HG03439 (cell line): ENCODE data around the gene FAM171A1.

ENCODE experiments used
- ATAC-seq: cut with Tn5 transposase; IDR thresholded peaks from one replicate; pipeline ENCODE4 v1.9.1; 2021; ENCODE audit warnings: mild to moderate bottlenecking, moderate library complexity; ENCODE audit not compliant: unreplicated experiment

Gene FAM171A1

GRCh38 chr10:15374566-15374965 lies 3.5 kb upstream of the FAM171A1 start:
- no peak for ATAC-seq

- peak; percentile 69 for ATAC-seq
These were observed 3.1 kb upstream of the FAM171A1 start for GRCh38 chr10:15374156-15374555.

DNA sequence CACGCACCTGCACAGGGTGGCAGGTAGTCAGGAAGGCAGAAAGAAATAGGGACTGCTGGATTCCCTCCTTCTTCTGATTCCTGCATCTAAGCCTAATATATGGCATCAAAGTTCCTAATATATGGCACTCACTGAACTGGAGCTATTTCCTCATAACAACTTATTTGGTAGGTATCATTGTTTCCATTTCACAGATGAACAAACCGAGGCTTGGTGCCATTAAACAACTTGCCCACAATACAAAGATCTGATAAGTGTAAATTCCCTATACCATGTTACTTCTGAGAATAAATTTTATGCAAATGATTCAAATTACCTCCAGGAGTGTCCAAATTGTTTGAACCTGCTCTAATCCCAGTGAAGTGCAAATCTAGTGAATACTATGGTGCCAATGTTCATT lies 2.1 kb upstream of the FAM171A1 start:
- no peak for ATAC-seq

DNA sequence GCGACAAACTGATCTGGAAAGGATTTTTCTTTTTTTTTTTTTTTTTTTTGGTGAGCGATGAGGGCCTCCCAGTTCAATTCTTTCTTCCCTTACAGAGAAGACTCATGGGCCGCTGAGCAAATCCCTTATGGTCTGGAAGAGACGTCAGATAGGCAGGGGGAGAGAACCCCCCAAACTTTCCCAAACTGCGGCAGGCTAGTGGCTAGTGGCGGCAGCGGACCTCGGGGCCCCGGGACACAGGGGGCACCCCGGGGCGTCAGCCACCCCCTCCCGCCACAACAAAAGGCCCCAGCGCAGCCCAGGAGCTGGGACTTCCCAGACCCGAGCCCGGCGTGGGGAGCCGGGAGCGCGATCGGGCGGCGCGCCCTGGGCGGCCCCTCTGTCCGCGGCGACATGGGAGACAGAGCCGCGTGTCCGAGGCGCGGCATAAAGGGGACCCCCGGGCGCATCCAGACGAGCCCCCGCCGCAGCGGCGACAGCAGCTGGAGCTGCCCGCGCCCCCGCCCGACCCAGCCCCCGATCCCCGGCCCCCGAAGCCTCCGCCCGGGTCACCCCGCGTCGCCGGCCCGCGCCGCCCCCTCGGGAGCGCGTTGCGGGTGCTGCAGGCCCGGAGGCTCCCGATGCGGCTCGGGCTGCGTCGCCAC lies 755 bp downstream of the FAM171A1 start:
- no peak for ATAC-seq

- ATAC-seq, result no peak
These were observed 1.6 kb downstream of the FAM171A1 start for GRCh38 chr10:15369256-15370211.

- ATAC-seq, result no peak
These were observed 2.8 kb downstream of the FAM171A1 start for GRCh38 chr10:15368101-15368855.

GRCh38 chr10:15367296-15368085 lies 3.6 kb downstream of the FAM171A1 start:
- no peak for ATAC-seq

- ATAC-seq, result no peak
These were observed 5.4 kb downstream of the FAM171A1 start for GRCh38 chr10:15365692-15366091.

DNA sequence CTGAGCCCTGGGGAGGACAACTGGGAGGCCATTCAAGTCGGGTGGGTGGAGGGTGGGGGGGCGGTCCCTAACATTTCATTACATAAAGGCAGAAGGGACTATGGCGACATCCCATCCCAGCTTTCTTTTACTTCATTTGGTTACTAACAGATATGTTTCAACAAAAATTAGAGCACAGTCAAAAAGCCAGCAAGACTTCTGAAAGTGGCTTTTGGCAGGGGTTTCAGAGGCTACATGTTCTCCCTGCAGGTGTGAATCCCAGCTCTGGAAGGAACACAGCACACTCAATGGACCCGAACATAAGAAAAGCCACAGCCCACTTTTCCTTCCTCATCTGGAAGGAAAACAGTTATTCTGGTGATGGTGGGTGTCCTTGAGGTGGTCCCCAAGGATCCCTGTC lies 7.1 kb downstream of the FAM171A1 start:
- no peak for ATAC-seq

DNA sequence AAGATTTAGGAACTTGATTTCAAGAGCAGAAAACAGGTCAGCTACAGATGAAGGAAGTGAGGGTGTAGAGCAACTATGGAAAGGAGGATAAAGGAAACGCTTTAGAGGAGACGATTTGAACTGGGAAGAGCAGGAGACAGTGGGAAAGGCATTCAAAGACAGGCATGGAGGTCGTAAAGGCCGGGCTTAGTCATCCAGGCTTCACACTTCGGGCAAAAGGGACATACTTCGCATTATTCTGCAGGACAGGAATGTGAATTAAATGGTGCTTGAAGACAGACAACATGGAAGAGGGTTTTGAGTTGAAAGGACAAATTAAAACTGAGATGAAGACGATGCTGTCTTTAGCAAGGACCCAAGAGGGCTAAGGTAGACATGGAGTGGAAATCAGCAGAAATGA lies 8.1 kb downstream of the FAM171A1 start:
- no peak for ATAC-seq

GRCh38 chr10:15361131-15361530 lies 10.0 kb downstream of the FAM171A1 start:
- no peak for ATAC-seq

DNA sequence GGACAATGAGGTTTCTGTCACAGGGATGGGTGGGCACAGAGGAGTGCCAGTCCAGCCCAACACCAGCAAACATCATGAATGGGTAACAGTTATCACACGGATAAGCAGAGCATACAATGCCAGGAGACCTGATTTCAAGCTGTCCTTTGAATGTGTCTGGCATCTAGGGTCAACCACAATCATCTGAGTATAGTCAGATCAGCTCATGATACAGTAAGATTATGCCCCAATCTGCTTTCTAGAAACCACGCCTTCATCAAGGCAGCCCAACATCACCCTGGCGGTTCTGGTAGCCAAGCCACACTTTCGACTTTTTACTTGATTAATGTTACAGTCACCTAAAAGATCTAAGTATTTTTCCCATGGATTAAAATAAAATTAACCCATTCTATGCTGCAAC lies 10.5 kb downstream of the FAM171A1 start:
- no peak for ATAC-seq

GRCh38 chr10:15353471-15354017 lies 17.5 kb downstream of the FAM171A1 start:
- ATAC-seq, result no peak

DNA sequence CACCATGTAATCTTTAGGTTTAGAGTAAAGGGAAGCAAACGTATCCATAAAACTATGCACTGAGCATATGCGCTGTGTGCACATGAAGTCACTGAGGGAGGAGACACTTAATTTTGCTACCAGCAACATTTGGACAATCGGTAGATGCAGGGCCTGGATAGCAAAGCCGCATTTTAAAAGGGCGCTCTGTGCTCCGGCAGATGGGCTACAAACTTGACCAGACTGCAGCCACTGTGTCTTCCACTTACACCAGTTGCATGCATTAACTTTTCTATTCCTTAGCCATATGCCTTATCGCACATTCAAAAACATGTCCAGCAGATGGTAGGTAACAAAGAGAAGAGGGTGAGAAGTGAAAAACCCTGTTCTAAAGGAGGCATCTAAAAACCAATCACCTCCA lies 18.3 kb downstream of the FAM171A1 start:
- ATAC-seq, result no peak

DNA sequence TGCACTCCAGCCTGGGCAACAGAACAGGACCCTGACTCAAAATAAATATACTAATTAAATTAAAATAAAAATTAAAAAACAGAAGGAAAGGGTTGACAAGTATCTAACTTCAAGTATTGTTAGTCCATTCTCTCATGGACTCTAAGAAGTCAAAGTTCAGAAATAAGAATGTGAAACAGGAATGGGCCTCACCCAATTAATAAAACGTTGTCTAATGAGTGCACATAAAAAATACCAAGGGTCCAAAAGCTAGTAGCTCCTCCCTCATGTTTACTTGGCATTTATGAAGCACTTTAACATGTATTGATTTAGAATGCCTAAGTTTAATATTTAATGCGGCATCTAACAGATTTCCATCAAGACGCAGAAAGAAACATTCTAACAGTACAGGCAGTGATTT lies 18.9 kb downstream of the FAM171A1 start:
- no peak for ATAC-seq

DNA sequence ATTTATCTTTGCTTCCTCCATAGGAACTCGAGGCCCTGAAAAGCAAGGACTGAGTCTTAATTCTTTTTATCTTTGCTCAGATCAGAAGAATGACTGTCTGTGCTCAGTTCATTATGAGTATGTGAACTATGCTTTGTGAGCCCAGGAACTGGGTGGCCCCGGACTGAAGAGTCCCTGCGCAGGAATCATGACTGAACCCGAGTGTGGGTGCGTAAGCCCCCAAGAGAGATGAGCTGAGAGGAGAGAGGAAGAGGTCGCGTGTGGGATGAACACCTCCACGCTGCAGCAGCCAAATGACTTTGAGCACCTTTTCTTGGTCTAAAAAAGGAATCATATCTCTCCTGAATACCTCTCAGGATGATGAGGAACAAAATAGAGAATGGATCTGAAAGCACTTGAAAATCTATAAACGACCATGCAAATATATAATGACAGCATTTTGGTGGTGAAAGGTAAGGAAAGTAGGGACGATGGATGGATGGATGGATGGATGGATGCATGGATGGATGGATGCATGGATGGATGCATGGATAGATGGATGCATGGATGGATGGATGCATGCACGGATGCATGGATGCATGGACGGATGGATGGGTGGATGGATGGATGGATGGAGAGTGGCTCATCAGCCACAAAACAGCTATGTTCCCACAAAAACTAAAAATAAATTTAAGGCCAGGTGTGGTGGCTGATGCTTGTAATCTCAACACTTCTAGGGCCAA lies 19.8 kb downstream of the FAM171A1 start:
- no peak for ATAC-seq

DNA sequence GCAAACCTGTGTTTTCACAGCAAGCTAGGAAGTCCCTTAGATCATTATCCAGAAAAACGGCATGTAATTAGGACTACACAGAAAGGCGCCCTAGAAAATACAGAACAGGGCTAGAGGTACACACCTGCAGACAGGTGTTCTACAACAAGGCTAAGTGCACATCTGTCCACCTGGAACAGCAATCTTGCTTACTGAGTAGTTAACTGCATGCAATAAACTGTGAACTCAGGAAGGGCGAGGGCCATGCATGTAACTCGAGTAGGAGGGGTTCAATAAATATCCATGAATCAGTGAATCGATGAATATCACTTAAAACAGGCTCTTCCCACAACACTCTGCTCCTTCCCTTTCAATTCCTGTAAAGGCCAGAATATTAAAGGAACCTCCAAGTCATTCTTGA lies 22.0 kb downstream of the FAM171A1 start:
- no peak for ATAC-seq

GRCh38 chr10:15348579-15348978 lies 22.5 kb downstream of the FAM171A1 start:
- no peak for ATAC-seq

DNA sequence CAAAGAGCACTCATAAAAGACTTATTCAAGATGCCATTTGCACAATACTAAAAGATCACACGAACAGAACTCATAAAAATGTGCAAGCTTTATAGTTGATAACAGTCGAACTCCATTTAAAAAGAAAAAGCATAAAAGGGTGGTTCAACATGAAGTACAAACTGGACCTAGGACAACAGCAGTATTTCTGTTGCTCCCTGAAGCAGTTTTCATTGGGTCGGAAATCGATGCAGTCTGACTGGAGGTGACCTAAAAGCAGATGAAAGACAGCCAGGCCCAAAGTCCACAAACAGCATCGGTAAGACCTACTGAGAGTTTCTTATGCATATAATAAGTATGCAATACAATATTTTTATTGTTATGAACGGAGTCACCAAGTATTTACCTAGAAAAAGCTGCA lies 23.9 kb downstream of the FAM171A1 start:
- no peak for ATAC-seq
